Activated CD4-positive, alpha-beta T cell treated with anti-CD3 and anti-CD28 coated beads, Interleukin-2, amount 50 U/mL, for 16 hours (primary cell): ENCODE data around the gene FOXP1.

ENCODE experiments used
- DNase-seq: peaks from one replicate; pipeline ENCODE4 v3.0.0-alpha.2; 2020

Gene FOXP1

DNA sequence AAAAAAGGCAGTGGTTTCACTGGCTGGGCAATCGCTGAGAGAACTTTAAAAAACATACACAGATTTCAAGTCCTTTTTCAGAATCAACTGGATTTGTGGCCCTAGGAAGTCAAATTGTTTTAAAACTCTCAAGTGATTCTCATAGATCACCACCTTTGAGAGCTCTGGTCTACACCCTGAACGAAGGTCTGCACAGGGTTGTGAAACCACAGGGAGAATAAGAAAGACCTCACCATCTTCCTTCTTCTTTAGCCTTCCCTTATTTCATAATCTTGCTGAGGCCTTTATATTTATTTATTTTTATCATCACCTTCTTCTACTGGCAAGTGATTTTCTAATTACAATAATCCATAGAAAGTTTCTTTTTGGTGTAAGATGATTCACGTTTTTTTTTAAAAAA, 58.1 kb downstream of the FOXP1 start:
- DNase-seq = no peak

- no peak for DNase-seq
These were observed 58.9 kb downstream of the FOXP1 start for GRCh38 chr3:71524672-71525071.

GRCh38 chr3:71523628-71524027, 59.9 kb downstream of the FOXP1 start:
- no peak for DNase-seq

DNA sequence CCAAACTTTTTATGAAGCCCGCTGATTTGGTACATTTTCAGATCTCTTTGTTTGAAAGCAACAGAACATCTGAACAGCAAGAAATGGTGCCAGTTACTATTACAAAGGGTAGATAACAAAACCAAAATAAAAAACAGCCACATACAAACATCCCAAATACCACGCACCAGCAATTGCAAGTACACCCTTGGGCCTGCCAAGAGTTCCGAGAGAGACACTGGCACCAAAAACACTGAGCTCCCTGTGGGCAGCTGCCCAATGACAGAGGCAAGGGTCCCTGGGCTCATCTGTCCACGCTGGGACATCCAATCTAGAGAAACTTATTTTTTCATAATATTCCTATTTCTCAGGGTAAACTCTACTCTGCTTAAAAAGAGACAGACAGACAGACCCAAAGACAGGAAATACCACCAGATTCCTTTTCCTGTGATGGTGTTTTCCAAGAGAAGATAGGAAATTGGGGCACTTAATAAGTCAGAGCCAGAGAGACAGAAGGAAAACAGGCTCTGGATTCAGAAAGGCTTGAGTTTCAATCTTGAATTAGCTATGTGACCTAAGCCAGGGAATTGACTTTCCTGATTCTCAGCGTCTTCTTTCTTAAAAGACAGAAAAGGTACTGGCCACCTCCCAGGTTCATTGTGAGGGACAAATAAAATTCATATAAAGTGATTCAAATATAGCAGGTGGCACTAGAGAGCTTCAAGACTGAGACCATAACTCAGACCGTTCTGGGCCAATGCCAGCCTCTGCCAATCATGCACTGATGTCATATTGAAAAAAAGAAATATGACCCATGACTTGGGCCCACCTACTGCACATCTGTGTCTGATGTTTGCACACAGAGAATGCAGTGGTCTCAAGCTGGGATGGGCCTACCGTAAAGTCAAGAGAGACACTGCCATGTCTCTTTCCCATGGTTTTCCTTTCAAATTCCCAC, 61.3 kb downstream of the FOXP1 start:
- no peak for DNase-seq

DNA sequence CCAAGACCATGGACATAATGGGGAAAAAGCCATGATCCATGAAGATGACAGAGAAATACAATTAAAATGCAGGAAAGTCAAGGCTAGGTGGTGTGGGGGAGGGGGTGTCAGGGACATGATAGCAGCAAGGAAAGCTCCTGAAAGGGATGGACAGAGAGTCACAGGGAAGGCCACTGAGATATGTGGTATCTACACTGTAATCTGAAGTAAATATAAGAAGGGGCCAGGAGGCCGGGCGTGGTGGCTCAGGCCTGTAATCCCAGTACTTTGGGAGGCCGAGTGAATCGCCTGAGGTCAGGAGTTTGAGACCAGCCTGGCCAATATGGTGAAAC, 62.5 kb downstream of the FOXP1 start:
- DNase-seq = no peak

GRCh38 chr3:71520161-71521020, 63.1 kb downstream of the FOXP1 start:
- DNase-seq = no peak

DNA sequence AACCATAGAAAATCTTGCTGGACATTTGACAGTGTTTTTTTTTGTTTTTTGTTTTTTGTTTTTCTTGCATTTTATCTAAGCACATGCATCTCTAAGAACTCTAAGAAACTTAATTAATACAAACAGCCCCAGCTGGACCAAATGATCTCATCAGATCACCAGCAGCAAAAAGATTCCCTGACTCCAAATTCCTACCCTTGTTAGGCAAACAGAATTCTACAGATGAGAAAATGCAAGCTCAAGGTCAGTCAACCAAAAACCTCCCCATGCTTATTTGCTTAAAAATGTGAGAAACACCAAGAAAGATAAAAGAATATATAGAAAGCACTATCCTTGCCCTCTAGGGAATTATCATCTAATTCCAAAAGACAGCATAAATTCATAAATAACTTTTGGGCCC, 65.4 kb downstream of the FOXP1 start:
- DNase-seq = no peak

GRCh38 chr3:71517271-71517791, 66.2 kb downstream of the FOXP1 start:
- DNase-seq = no peak

GRCh38 chr3:71515636-71516365, 67.7 kb downstream of the FOXP1 start:
- DNase-seq = no peak

DNA sequence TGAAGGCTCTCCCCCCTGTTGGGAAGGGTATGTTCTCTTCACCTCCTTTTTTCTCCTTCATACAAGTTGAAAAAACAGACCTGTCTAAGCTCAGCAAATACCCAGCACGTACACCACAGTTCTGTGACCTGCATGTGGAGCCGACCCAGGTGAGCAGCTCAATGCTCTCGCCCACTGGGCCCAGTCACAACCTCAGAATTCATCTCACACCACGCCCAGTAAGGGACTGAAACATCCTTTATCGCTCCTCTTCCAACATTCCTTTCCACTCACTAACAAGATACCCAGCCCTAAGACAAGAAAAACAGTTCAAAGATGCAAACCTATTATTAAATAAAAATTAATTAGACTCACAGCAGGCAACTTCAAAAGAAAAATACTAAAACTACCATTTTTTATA, 68.9 kb downstream of the FOXP1 start:
- DNase-seq = no peak

GRCh38 chr3:71513515-71513914, 70.0 kb downstream of the FOXP1 start:
- no peak for DNase-seq

- DNase-seq = no peak
These were observed 70.4 kb downstream of the FOXP1 start for GRCh38 chr3:71513081-71513480.

DNA sequence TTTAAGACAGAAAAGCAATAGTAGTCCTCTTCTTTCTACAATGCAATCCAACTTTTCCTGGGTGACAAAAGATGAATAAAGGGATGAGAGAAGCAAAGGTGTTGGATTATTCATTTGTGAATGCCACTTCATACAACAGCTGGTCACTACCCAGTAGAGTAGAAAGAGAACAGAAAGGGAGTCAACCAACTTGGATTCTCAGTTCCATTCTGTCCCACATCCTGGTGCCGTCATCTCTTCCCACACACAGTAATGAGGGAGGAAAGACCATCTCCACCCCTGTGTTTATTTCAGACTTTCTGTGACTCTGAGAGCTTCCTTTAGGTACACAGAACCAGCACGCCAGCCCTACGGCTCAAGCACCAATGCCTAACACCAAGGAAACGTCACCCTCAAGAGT, 71.0 kb downstream of the FOXP1 start:
- DNase-seq = no peak

- peak; percentile 38 for DNase-seq
These were observed 71.5 kb downstream of the FOXP1 start for GRCh38 chr3:71512000-71512399.

DNA sequence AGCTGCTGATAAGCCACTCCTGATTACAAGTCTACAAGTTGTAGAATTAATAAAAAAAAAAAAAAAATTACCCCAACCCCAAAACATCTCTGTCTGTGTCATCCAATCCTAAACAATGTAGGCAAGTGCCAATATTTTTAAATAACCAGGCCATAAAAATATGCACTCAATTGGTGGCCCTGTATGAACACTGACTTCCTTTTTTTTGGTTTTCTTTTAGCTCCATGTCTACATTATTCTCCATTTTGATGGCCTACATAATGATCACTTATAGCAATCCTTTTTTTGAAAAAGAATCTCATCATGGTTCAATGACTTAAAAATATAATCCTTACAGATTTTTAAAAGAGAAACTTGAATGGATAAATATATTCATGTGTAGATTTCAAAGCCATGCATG, 72.1 kb downstream of the FOXP1 start:
- no peak for DNase-seq

DNA sequence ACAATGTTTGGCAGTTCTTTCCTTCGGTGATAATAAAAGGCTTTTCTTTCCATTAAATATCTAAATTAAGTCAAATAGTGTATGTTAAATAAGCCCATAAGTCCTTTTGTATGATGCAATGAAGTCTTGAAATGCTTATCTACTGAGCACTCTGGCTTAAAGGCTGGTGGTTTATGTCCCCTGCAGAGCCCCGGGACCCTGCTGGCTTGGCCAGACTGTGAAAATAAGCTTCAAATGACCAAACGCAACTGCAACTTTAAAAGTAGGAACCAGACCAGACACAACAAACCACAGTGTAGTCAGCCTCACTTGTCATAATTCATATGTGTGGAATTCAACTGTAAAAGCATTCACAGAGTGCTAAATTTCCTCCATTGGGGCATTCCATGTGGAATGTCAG, 72.5 kb downstream of the FOXP1 start:
- no peak for DNase-seq

GRCh38 chr3:71510510-71510909, 73.0 kb downstream of the FOXP1 start:
- no peak for DNase-seq

DNA sequence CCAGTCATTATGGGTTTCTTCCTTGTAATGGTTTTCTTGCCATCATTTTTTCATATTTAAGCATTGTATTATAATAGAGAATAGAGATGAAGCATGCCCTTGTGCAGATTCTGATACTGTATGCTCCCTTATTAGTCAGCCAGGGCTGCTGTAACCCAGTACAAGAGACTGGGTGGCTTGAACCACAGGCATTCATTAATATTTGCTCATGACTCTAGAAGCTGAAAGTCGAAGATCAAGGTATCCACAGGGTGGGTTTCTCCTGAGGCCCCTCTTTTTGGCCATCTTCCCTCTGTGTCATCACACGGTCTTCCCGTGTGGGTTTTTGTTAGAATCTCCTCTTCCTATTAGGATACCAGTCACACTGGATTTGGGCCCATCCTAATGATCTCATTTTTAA, 74.5 kb downstream of the FOXP1 start:
- no peak for DNase-seq

GRCh38 chr3:71505767-71506350, 77.7 kb downstream of the FOXP1 start:
- no peak for DNase-seq

DNA sequence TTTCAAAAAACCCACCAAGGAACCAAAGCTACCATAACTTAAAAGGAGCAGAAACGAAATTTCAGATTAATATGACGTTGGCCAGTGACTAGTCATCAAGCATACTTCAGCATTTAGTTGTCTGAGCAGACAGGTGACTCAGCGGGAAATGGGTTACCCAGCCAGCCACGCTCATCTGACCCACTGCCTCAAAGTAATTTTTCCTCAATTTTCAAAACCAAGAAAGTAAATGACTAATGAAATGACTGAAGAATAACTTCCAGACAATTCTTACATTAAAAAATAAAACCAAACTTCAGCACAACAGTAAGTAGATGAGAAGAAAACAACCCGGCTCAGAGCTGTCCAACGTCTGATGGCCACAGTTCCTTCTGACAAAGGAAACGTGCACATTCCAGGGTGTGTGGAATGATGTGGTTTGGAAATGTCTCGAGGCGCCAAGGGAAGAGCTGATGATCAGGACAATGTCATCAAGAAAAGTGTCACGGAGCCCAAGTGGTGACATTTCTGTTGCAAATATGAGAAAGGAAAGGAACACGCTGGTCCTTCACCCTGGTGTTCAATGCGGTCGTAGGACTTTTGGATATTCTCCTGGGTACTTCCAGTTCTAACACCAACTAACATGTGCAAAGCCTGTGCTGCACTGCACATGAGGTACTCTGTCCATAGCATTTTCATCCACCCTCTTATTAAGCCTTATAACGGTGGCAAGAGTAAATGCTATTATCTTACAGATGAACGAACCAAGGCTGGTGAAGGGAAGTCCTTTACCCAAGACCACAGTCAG, 79.1 kb downstream of the FOXP1 start:
- peak; percentile 57 for DNase-seq

DNA sequence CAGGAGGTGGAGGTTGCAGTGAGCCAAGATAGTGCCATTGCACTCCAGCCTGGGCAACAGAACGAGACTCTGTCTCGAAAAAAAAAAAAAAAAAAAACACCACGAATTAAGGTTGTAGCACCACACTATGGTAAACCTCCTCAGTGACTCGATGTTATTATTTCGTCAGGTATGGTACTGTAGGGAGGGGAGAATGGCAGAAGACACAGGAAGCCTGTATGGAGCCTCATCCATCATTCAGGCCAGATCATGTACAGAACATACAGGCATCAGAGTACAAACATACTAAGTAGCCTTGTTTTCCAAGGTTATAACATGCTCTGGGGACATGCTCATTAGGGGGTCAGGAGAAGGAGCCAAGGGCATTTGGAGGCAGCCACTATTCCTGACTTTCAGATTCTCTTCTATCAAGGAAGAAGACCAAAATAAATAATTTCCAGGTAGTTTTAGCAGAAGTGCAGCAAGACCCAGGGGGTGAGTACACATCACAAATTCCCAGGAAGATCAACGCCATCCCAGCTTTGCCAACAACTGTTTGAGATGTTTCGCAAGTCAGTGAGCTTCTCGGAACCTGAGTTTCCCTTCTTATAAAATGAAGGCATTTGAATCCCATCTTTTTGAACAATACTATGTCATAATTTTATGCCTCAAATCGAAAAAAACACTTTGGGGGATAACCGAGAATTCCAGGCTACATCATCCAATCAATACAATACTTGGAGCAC, 79.8 kb downstream of the FOXP1 start:
- DNase-seq = no peak
